Measurements from ENCODE around the gene GALNT4.

DNA sequence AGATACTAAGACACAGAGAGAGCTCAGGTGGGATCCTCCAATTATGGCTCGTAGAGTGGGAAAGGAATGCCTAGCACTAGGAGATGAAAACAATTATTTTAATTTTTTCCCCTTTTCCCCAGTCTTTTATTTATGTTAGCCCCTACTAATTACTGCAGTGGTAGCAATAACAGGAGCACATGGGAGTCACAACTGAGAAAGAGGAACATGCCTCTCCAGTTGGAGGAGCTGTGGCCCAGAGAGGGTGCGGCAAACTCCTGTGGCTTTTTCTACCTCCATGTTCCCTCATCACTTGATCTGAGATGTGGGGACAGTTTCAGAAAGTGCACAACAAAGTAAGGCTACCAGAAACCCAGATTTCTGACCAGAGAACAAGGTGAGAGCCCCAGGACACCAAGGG lies 27.2 kb upstream of the GALNT4 start:
- TF ChIP-seq, protein P1, sequence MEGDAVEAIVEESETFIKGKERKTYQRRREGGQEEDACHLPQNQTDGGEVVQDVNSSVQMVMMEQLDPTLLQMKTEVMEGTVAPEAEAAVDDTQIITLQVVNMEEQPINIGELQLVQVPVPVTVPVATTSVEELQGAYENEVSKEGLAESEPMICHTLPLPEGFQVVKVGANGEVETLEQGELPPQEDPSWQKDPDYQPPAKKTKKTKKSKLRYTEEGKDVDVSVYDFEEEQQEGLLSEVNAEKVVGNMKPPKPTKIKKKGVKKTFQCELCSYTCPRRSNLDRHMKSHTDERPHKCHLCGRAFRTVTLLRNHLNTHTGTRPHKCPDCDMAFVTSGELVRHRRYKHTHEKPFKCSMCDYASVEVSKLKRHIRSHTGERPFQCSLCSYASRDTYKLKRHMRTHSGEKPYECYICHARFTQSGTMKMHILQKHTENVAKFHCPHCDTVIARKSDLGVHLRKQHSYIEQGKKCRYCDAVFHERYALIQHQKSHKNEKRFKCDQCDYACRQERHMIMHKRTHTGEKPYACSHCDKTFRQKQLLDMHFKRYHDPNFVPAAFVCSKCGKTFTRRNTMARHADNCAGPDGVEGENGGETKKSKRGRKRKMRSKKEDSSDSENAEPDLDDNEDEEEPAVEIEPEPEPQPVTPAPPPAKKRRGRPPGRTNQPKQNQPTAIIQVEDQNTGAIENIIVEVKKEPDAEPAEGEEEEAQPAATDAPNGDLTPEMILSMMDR (conservative IDR thresholded peaks at IDR 0.05; ENCODE audit: low read length) = no peak
- no peak for TF ChIP-seq EZH2phosphoT487 (IDR thresholded peaks at IDR 0.05; ENCODE audit: borderline replicate concordance)
